ENCODE measurements around the gene UHRF1. TPM values are rescaled to one million over a fixed set of nuclear protein-coding genes. Genes with fewer than 3 reads are reported as not detected.

UHRF1 gene
- total and polyA plus RNA-seq, 2 of the 13 experiments (the other 11 are each of a cell fraction or from before 2014, with no cell fraction given) = 6.8 to 78.4 TPM

GRCh38 chr19:4867534-4868285 lies 41.6 kb upstream of the UHRF1 start, which contains the start of gene PLIN3 (continued):
- TF ChIP-seq HMGA1 (CRISPR knock-in tag; conservative IDR thresholded peaks at IDR 0.05) (no peak), MTA1 (CRISPR knock-in tag; IDR thresholded peaks at IDR 0.05; ENCODE audit: borderline replicate concordance) (no peak; the same call in 1 of the 2 replicates), BCL3 (CRISPR knock-in tag; IDR thresholded peaks at IDR 0.05) (peak; percentile 57; the same call in 1 of the 2 replicates), RFX5 (IDR thresholded peaks at IDR 0.05; ENCODE audit: low read depth, low read length) (no peak), SOX5 (CRISPR knock-in tag; IDR thresholded peaks at IDR 0.05; ENCODE audit: borderline replicate concordance) (no peak; the same call in none of the 2 replicates), ZNF567 (CRISPR knock-in tag; IDR thresholded peaks at IDR 0.05; ENCODE audit: borderline replicate concordance) (peak; percentile 66), SNAPC4 (CRISPR knock-in tag; IDR thresholded peaks at IDR 0.05) (0 out of 2 replicates have a peak, but pooled peaks have one; percentile 54), ZSCAN9 (CRISPR knock-in tag; IDR thresholded peaks at IDR 0.05; ENCODE audit: borderline replicate concordance) (no peak), REST (IDR thresholded peaks at IDR 0.05; ENCODE audit: borderline replicate concordance in 1 of 2, low read depth in 1 of 2, low read length in 2 of 2) (no peak), DMTF1 (CRISPR knock-in tag; IDR thresholded peaks at IDR 0.05) (no peak), ZFY (CRISPR knock-in tag; IDR thresholded peaks at IDR 0.05) (no peak; the same call in 1 of the 2 replicates), ZNF414 (CRISPR knock-in tag; IDR thresholded peaks at IDR 0.05) (peak; percentile 89)
